ENCODE measurements around the gene LRRIQ1.

LRRIQ1 gene

GRCh38 chr12:85007836-85008235 lies 28.3 kb upstream of the LRRIQ1 start:
- DNase-seq (ENCODE audit: low spot score) = no peak
- in situ Hi-C loops (cut with MboI; ENCODE audit: low pct_unique_long_range_greater_than_20kb, low sequenced_read_pairs, unreplicated experiment) = no loop called here
- no peak for TF ChIP-seq CTCF (IDR thresholded peaks at IDR 0.05; ENCODE audit: extremely low read depth, insufficient read depth, missing control alignments)

GRCh38 chr12:85016413-85016812 lies 19.7 kb upstream of the LRRIQ1 start:
- no peak for TF ChIP-seq CTCF (IDR thresholded peaks at IDR 0.05; ENCODE audit: extremely low read depth, insufficient read depth, missing control alignments)
- in situ Hi-C loops (cut with MboI; ENCODE audit: low pct_unique_long_range_greater_than_20kb, low sequenced_read_pairs, unreplicated experiment) = no loop called here

GRCh38 chr12:85017133-85017532 lies 19.0 kb upstream of the LRRIQ1 start:
- TF ChIP-seq CTCF (IDR thresholded peaks at IDR 0.05; ENCODE audit: extremely low read depth, insufficient read depth, missing control alignments) = no peak
- in situ Hi-C loops (cut with MboI; ENCODE audit: low pct_unique_long_range_greater_than_20kb, low sequenced_read_pairs, unreplicated experiment) = no loop called here
- no peak for DNase-seq (ENCODE audit: low spot score)

More at GRCh38 chr12:85016413-85016812, 19.7 kb upstream of the LRRIQ1 start:
- no peak for DNase-seq (ENCODE audit: low spot score)

GRCh38 chr12:85017618-85018017 lies 18.5 kb upstream of the LRRIQ1 start:
- TF ChIP-seq CTCF (IDR thresholded peaks at IDR 0.05; ENCODE audit: extremely low read depth, insufficient read depth, missing control alignments) = no peak
- in situ Hi-C loops (cut with MboI; ENCODE audit: low pct_unique_long_range_greater_than_20kb, low sequenced_read_pairs, unreplicated experiment) = no loop called here
- no peak for DNase-seq (ENCODE audit: low spot score)

- in situ Hi-C loops (cut with MboI; ENCODE audit: low pct_unique_long_range_greater_than_20kb, low sequenced_read_pairs, unreplicated experiment) = no loop called here
- no peak for DNase-seq (ENCODE audit: low spot score)
- TF ChIP-seq CTCF (IDR thresholded peaks at IDR 0.05; ENCODE audit: extremely low read depth, insufficient read depth, missing control alignments) = no peak
Measured at GRCh38 chr12:85018098-85018497, 18.1 kb upstream of the LRRIQ1 start.

- TF ChIP-seq CTCF (IDR thresholded peaks at IDR 0.05; ENCODE audit: extremely low read depth, insufficient read depth, missing control alignments) = peak; percentile 22
- in situ Hi-C loops (cut with MboI; ENCODE audit: low pct_unique_long_range_greater_than_20kb, low sequenced_read_pairs, unreplicated experiment) = loop anchor here (10.0 kb wide), 1 partner anchor 145 kb away; no protein-coding TSS in a partner anchor
Measured at GRCh38 chr12:85029456-85029855, 6.7 kb upstream of the LRRIQ1 start.

GRCh38 chr12:85036733-85037132 lies 582 bp downstream of the LRRIQ1 start:
- DNase-seq (ENCODE audit: low spot score) = no peak
- in situ Hi-C loops (cut with MboI; ENCODE audit: low pct_unique_long_range_greater_than_20kb, low sequenced_read_pairs, unreplicated experiment) = no loop called here
- TF ChIP-seq CTCF (IDR thresholded peaks at IDR 0.05; ENCODE audit: extremely low read depth, insufficient read depth, missing control alignments) = no peak

More at GRCh38 chr12:85029456-85029855, 6.7 kb upstream of the LRRIQ1 start:
- peak; percentile 7 for DNase-seq (ENCODE audit: low spot score)

Measured in GM13977 (cell line).